Measurements from ENCODE around the gene TRIM3.
A peak's percentile ranks its signal among the peaks of the same experiment; 100 is the strongest.

The TRIM3 gene

GRCh38 chr11:6437423-6437822 is 36.3 kb downstream of the TRIM3 start:
- no peak for DNase-seq

- DNase-seq = no peak
These were observed 39.6 kb downstream of the TRIM3 start for GRCh38 chr11:6433998-6434660.

GRCh38 chr11:6431861-6432260 is 41.9 kb downstream of the TRIM3 start:
- DNase-seq = no peak

GRCh38 chr11:6427516-6427915 is 46.2 kb downstream of the TRIM3 start:
- no peak for DNase-seq

- no peak for DNase-seq
These were observed 53.1 kb downstream of the TRIM3 start for GRCh38 chr11:6420677-6421076.

- DNase-seq = peak; percentile 49 to 56
These were observed 54.6 kb downstream of the TRIM3 start, which contains the start of gene APBB1 for GRCh38 chr11:6419009-6419631. TSS of gene APBB1 (minus strand) at chr11:6419094. CDS start at chr11:6411347, 7,747 bp downstream.

- DNase-seq = no peak
These were observed 55.2 kb downstream of the TRIM3 start for GRCh38 chr11:6418557-6419008.

GRCh38 chr11:6417907-6418556 is 55.7 kb downstream of the TRIM3 start:
- no peak for DNase-seq

- no peak for DNase-seq
These were observed 57.9 kb downstream of the TRIM3 start for GRCh38 chr11:6415797-6416196.

GRCh38 chr11:6414874-6415328 is 58.8 kb downstream of the TRIM3 start:
- no peak for DNase-seq

GRCh38 chr11:6413791-6414201 is 59.9 kb downstream of the TRIM3 start:
- no peak for DNase-seq

- DNase-seq = no peak
These were observed 62.1 kb downstream of the TRIM3 start for GRCh38 chr11:6411594-6412031.

GRCh38 chr11:6410695-6411430 is 62.9 kb downstream of the TRIM3 start:
- DNase-seq = no peak

- no peak for DNase-seq
These were observed 67.4 kb downstream of the TRIM3 start for GRCh38 chr11:6406370-6406769.

GRCh38 chr11:6405846-6406245 is 67.9 kb downstream of the TRIM3 start:
- DNase-seq = no peak

GRCh38 chr11:6405052-6405667 is 68.6 kb downstream of the TRIM3 start:
- no peak for DNase-seq

- no peak for DNase-seq
These were observed 69.2 kb downstream of the TRIM3 start for GRCh38 chr11:6404342-6405051.

- DNase-seq = no peak
These were observed 70.2 kb downstream of the TRIM3 start for GRCh38 chr11:6403539-6403938.

GRCh38 chr11:6402561-6402981 is 71.2 kb downstream of the TRIM3 start:
- DNase-seq = no peak

GRCh38 chr11:6402061-6402470 is 71.7 kb downstream of the TRIM3 start:
- no peak for DNase-seq

- DNase-seq = no peak
These were observed 72.3 kb downstream of the TRIM3 start for GRCh38 chr11:6401464-6401863.
